HCT116 (cell line): ENCODE data around the gene GRM4.

Experiments
- EGR1 ChIP-seq: IDR thresholded peaks from 2 replicates; pipeline ENCODE4 v1.6.1; 2012; ENCODE audit warnings: low read depth
- EZH2 ChIP-seq: fragments of 200-600 bp; sonication (generic); IDR thresholded peaks from 2 replicates; pipeline ENCODE4 v1.6.1; 2017; ENCODE audit warnings: antibody characterized with exemption, mixed run types
- JUND ChIP-seq: IDR thresholded peaks from 2 replicates; pipeline ENCODE4 v1.6.1; 2012
- POLR2A ChIP-seq: IDR thresholded peaks from 2 replicates; pipeline ENCODE4 v1.7.0; 2011; ENCODE audit warnings: borderline replicate concordance; ENCODE audit not compliant: insufficient read depth, insufficient read length; ENCODE audit errors: extremely low read depth
- POLR2AphosphoS5 ChIP-seq: IDR thresholded peaks from 2 replicates; pipeline ENCODE4 v1.6.1; 2011; ENCODE audit warnings: mild to moderate bottlenecking, low read depth, low read length, moderate library complexity
- RAD21 ChIP-seq: IDR thresholded peaks from 2 replicates; pipeline ENCODE4 v1.6.1; 2012; ENCODE audit warnings: low read depth, mild to moderate bottlenecking
- SIN3A ChIP-seq: IDR thresholded peaks from 2 replicates; pipeline ENCODE4 v1.6.1; 2012; ENCODE audit warnings: low read depth
- TCF7L2 ChIP-seq: IDR thresholded peaks from 2 replicates; pipeline ENCODE4 v1.7.0; 2011; ENCODE audit warnings: borderline replicate concordance, inconsistent platforms; ENCODE audit not compliant: insufficient read depth, insufficient read length; ENCODE audit errors: extremely low read depth
- TF ChIP-seq, protein P1 (sequence below), 3 experiments: fragments of 200-600 bp in 1 of 3; sonication (generic) in 1 of 3; IDR thresholded peaks in 2 of 3; conservative IDR thresholded peaks in 1 of 3; 2 replicates each; pipeline ENCODE4 v1.5.1; 2012 to 2017; ENCODE audit warnings: low read depth in 2 of 3, low read length in 2 of 3, antibody characterized with exemption in 1 of 3, borderline replicate concordance in 1 of 3, control low read depth in 1 of 3, mild to moderate bottlenecking in 1 of 3, mixed read lengths in 1 of 3, mixed run types in 1 of 3, moderate library complexity in 1 of 3; ENCODE audit not compliant: insufficient read depth in 1 of 3

DNA sequence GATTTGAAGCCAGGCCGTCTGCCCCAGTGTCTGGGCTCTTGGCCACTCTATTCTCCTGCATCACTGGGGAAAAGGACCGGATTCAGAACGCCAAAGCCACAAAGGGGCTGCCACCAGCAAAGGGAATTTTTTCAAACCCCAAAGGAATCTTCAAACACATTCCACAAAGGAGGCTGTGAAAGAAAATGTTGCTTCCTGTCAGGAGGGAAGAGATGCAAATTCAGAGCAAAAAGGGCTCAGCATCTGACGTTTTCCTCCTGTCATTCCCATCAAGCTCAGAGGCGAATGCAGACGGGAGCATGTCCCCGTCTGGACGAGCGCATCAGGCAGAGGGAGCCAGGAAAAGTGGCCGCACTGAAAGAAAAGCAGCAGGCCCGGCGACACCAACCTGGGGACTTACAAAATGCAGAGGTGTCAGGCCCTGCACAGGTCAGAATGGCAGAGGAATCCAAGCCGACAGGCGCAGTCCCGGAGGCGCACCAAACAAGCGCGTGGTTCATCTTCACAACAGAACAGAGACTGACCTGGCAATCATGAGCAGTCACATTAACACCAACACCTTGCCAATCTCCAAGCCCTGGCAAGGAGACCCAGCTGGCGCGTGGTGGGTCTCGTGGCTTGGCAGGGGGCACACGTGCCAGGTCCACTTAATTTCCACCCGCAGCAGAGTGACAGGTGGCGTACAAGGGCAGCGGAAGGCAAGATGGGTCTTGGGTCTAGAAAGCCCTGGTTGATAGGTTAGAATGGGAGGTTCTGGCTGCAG lies 62.8 kb downstream of the GRM4 start:
- TF ChIP-seq, protein P1, sequence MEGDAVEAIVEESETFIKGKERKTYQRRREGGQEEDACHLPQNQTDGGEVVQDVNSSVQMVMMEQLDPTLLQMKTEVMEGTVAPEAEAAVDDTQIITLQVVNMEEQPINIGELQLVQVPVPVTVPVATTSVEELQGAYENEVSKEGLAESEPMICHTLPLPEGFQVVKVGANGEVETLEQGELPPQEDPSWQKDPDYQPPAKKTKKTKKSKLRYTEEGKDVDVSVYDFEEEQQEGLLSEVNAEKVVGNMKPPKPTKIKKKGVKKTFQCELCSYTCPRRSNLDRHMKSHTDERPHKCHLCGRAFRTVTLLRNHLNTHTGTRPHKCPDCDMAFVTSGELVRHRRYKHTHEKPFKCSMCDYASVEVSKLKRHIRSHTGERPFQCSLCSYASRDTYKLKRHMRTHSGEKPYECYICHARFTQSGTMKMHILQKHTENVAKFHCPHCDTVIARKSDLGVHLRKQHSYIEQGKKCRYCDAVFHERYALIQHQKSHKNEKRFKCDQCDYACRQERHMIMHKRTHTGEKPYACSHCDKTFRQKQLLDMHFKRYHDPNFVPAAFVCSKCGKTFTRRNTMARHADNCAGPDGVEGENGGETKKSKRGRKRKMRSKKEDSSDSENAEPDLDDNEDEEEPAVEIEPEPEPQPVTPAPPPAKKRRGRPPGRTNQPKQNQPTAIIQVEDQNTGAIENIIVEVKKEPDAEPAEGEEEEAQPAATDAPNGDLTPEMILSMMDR (IDR thresholded peaks at IDR 0.05 in 2 of 3, conservative IDR thresholded peaks at IDR 0.05 in 1 of 3; ENCODE audit: borderline replicate concordance in 1 of 3, insufficient read depth in 1 of 3, low read depth in 2 of 3, low read length in 2 of 3) = no peak
- TF ChIP-seq POLR2A (no peak), EZH2 (no peak), RAD21 (no peak), TCF7L2 (no peak), JUND (no peak), SIN3A (no peak), POLR2AphosphoS5 (no peak), EGR1 (no peak)
